Activated CD8-positive, alpha-beta memory T cell treated with anti-CD3 and anti-CD28 coated beads, Interleukin-2, amount 10 ng/mL, durations not matched to agents 7 days and 5 days (primary cell): Measurements from ENCODE around the gene MAML2. TPM values are rescaled to one million over a fixed set of nuclear protein-coding genes. Genes with fewer than 3 reads are reported as not detected.

Experiments used
- ATAC-seq: fragments of 150-1000 bp; cut with Tn5 transposase; one replicate; pipeline ENCODE4 v1.10.0; 2021; ENCODE audit warnings: moderate library complexity
- CTCF ChIA-PET: fragments of 350-600 bp; sonication (Branson Sonifier 250); formaldehyde crosslinking; loops from one replicate; lab custom pipeline; 2021; ENCODE audit warnings: antibody characterized with exemption; lab: Charles Lee
- DNase-seq: peaks from one replicate; pipeline ENCODE4 v3.0.0-alpha.2; 2020
- H3K27ac Mint-ChIP-seq: one replicate; pipeline ENCODE4 v1.8.0; 2021; ENCODE audit warnings: mild to moderate bottlenecking, mixed read lengths
- H3K27me3 Mint-ChIP-seq: one replicate; pipeline ENCODE4 v1.8.0; 2021; ENCODE audit warnings: mixed read lengths
- H3K36me3 Mint-ChIP-seq: one replicate; pipeline ENCODE4 v1.8.0; 2021; ENCODE audit warnings: mild to moderate bottlenecking, mixed read lengths
- H3K4me1 Mint-ChIP-seq: one replicate; pipeline ENCODE4 v1.8.0; 2021; ENCODE audit warnings: mixed read lengths
- H3K4me3 Mint-ChIP-seq: one replicate; pipeline ENCODE4 v1.8.0; 2021; ENCODE audit warnings: mild to moderate bottlenecking, moderate library complexity, mixed read lengths
- H3K9me3 Mint-ChIP-seq: one replicate; pipeline ENCODE4 v1.8.0; 2022; ENCODE audit warnings: low read depth, mixed read lengths
- total RNA-seq, 2 experiments: library from RNA; stranded (reverse); gene quantifications; one replicate each; pipeline ENCODE4 v1.2.3, GENCODE V29; 2021

Gene MAML2
- total RNA-seq, 2 experiments from 2014 or later, result 12.7 to 14.5 TPM

DNA sequence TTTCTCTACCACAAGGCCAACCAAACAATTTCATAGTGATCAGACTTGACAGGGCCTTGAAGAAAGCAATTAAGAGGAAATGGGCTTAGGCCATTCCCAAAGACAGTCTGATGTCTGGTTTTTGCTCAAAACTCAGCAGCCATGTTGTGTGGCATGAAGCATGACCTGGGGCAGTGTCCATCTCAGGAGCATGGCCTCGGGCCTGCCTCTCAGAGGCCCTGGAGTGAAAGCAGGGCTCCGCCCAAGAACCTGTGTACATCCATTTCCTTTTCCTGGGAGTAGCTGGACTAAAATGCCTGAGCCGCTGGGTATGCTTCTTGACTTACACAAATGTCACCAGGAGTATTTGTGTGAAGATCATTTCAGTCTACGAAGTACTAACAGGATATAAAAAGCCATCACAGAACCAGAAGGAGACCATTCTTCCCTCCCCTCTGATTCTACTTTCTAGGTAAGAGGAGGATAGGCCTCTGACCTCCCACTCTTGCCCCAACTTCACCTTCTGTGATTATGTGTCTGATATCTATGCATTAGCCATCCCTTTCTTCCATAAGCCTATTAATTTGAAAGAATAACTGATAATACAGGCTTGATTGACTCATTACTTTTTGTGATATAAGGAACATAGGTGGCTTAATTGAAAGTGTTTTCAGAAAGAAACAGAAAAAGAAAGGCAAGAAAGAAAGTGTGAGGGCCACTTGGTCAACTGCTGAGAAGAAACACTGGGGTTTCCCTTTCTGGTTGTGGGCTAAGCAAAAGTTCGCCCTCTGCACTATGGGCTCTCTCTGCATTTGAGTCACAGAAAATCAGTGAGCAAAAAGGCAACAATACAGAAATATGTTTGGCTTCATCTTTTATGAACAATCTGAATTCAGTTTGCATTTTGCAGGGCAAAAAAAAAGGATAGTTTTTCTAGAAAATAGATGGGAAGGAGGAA is 230.5 kb downstream of the MAML2 start:
- H3K27me3 Mint-ChIP-seq, result no peaks in the 10 kb centered on the region
- no peaks in the 10 kb centered on the region for H3K9me3 Mint-ChIP-seq
- H3K4me3 Mint-ChIP-seq, result no peak overlapping the region
- CTCF ChIA-PET, result interaction anchor here (0.6 kb wide), 1 partner anchor 266 kb away, joined by 4 read pairs; no protein-coding TSS in a partner anchor
- H3K27ac Mint-ChIP-seq, result peak overlapping the region; percentile 55
- ATAC-seq (peak; percentile 76), DNase-seq (peak; percentile 62)
- peaks cover 16% of the 10 kb centered on the region for H3K4me1 Mint-ChIP-seq
- H3K36me3 Mint-ChIP-seq, result peaks cover 8% of the 10 kb centered on the region

DNA sequence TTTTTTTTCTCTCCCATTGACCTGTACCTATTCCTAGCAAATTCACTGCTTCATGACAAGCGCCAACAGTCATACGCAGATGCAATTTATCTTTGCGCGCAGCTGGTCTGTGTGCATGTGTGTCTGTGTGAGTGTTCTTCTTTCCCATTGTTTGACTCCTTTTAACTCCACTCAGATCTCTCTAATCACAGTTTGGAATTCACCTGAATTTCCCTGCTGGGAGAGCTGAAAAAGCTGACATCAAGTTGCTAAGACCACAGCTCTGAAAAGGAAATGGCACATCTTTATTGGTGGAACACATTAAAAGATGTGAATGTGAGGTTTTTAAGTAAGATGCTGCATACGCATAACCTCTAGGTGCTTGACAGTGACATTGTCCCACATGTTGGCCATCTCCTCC is 231.7 kb downstream of the MAML2 start:
- CTCF ChIA-PET, result no interaction called here
- no peak for ATAC-seq
- H3K27me3 Mint-ChIP-seq, result no peaks in the 10 kb centered on the region
- H3K36me3 Mint-ChIP-seq, result peaks cover 10% of the 10 kb centered on the region
- no peak for DNase-seq
- H3K4me1 Mint-ChIP-seq, result peaks cover 18% of the 10 kb centered on the region
- no peak overlapping the region for H3K4me3 Mint-ChIP-seq
- H3K27ac Mint-ChIP-seq, result no peak overlapping the region
- H3K9me3 Mint-ChIP-seq, result no peaks in the 10 kb centered on the region

GRCh38 chr11:96110302-96110701 is 232.7 kb downstream of the MAML2 start:
- Mint-ChIP-seq H3K36me3 (peaks cover 7% of the 10 kb centered on the region), H3K4me1 (peaks cover 19% of the 10 kb centered on the region), H3K27me3 (no peaks in the 10 kb centered on the region), H3K27ac (no peak overlapping the region), H3K4me3 (no peak overlapping the region), H3K9me3 (no peaks in the 10 kb centered on the region)
- no peak for DNase-seq
- CTCF ChIA-PET, result interaction anchor here (1.1 kb wide), 1 partner anchor 110 kb away, joined by 3 read pairs; no protein-coding TSS in a partner anchor
- ATAC-seq, result no peak

- Mint-ChIP-seq H3K27ac (no peak overlapping the region), H3K9me3 (no peaks in the 10 kb centered on the region), H3K4me3 (no peak overlapping the region), H3K27me3 (no peaks in the 10 kb centered on the region), H3K4me1 (peaks cover 21% of the 10 kb centered on the region), H3K36me3 (peaks cover 5% of the 10 kb centered on the region)
- CTCF ChIA-PET, result interaction anchor here (1.1 kb wide), 1 partner anchor 111 kb away, joined by 3 read pairs; no protein-coding TSS in a partner anchor
- no peak for ATAC-seq
- no peak for DNase-seq
Observed at GRCh38 chr11:96109331-96110030, 233.5 kb downstream of the MAML2 start.

DNA sequence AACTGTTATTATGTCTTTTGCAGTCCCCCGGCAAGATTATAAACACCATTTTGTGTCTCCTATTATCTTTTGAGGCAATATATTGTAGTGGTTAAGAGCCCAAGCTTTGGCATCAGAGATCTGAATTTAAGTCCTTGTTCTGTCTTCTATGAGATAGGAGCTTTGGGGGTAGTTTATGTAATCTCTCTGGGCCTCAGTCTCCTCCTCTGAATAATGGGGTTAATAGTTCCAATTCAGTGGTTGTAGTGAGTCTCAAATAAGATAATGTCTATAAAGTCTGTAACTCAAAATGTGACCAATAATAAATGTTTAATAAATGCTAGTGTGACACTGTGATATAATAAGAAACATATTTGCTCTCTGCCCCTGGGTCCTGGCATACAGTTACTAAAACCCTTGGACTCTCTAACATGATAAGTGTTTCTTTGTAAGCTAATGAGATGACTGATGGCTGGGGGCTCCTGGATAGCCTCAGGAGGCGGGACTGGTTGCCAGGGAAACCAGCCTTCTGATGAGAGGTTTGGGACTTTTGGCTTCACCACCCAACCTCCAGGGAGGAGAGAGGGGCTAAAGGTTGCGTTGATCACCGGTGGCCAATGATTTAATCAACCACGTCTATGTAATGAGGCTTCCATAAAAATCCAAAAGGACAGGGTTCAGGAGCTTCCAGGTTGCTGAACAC is 235.7 kb downstream of the MAML2 start:
- CTCF ChIA-PET, result interaction anchor here (1.3 to 1.9 kb wide), 4 partner anchors 9 to 236 kb away, joined by 3 to 6 read pairs (median 4); partner anchors contain the start of gene MAML2
- ATAC-seq (no peak), DNase-seq (no peak)
- H3K4me1 Mint-ChIP-seq, result peaks cover 8% of the 10 kb centered on the region
- H3K9me3 Mint-ChIP-seq, result no peaks in the 10 kb centered on the region
- H3K36me3 Mint-ChIP-seq, result peaks cover 5% of the 10 kb centered on the region
- no peak overlapping the region for H3K27ac Mint-ChIP-seq
- no peak overlapping the region for H3K4me3 Mint-ChIP-seq
- no peaks in the 10 kb centered on the region for H3K27me3 Mint-ChIP-seq

DNA sequence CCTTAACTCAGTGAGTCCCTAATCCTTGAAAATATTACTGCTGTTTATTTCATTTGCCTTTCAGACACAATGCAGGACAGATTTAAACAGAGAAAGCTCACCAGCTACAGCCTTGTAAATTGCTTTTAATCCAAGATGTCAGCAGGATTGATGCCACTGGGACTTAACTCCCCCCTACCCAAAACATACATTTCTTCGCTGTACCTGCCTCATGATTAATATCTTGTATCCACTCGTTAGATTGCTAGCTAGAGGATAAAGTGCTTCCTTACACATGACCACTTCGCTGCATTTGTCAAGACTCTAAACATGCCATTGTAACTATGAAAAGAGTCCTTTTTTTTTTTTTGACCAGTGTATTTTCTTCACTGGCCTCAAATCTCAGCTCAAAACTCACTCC is 236.3 kb downstream of the MAML2 start:
- no peak for ATAC-seq
- CTCF ChIA-PET, result interaction anchor here (1.3 to 1.9 kb wide), 4 partner anchors 10 to 237 kb away, joined by 3 to 6 read pairs (median 4); partner anchors contain the start of gene MAML2
- Mint-ChIP-seq H3K9me3 (no peaks in the 10 kb centered on the region), H3K4me1 (peaks cover 8% of the 10 kb centered on the region), H3K27ac (no peak overlapping the region), H3K36me3 (peaks cover 5% of the 10 kb centered on the region), H3K4me3 (no peak overlapping the region), H3K27me3 (no peaks in the 10 kb centered on the region)
- no peak for DNase-seq

DNA sequence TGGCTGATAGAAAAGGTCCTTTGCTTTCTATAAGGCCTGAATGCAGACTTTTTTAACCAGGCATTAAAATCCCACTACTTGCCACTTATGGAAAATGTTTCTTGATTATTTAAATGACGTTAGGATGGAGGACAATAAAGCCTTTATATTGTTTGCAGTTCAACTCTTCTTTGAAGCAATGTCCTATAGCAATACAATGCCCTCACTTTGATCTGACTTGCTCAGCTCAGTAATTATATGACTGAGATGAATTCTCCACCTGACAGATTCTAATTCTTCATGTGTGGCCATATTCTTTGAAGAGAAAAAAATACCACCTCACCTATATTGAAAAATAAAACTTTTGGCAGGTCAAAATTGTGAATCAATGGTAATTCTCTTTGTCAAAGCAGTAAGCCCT is 237.1 kb downstream of the MAML2 start:
- no peak for DNase-seq
- Mint-ChIP-seq H3K4me3 (no peak overlapping the region), H3K27ac (no peak overlapping the region), H3K9me3 (no peaks in the 10 kb centered on the region), H3K36me3 (peaks cover 10% of the 10 kb centered on the region), H3K27me3 (no peaks in the 10 kb centered on the region), H3K4me1 (peaks cover 4% of the 10 kb centered on the region)
- ATAC-seq, result no peak
- CTCF ChIA-PET, result interaction anchor here (0.8 to 1.6 kb wide), 3 partner anchors 11 to 13 kb away, joined by 3 to 4 read pairs (median 3); no protein-coding TSS in a partner anchor

GRCh38 chr11:96105197-96105895 is 237.6 kb downstream of the MAML2 start:
- no peak for ATAC-seq
- no peak for DNase-seq
- H3K4me1 Mint-ChIP-seq, result peaks cover 4% of the 10 kb centered on the region
- H3K27me3 Mint-ChIP-seq, result no peaks in the 10 kb centered on the region
- H3K36me3 Mint-ChIP-seq, result peaks cover 10% of the 10 kb centered on the region
- no peak overlapping the region for H3K4me3 Mint-ChIP-seq
- H3K9me3 Mint-ChIP-seq, result no peaks in the 10 kb centered on the region
- CTCF ChIA-PET, result interaction anchor here (0.8 to 1.6 kb wide), 3 partner anchors 11 to 14 kb away, joined by 3 to 4 read pairs (median 3); no protein-coding TSS in a partner anchor
- no peak overlapping the region for H3K27ac Mint-ChIP-seq

GRCh38 chr11:96104496-96104895 is 238.5 kb downstream of the MAML2 start:
- Mint-ChIP-seq H3K36me3 (peaks cover 12% of the 10 kb centered on the region), H3K27me3 (no peaks in the 10 kb centered on the region), H3K9me3 (no peaks in the 10 kb centered on the region), H3K27ac (no peak overlapping the region), H3K4me3 (no peak overlapping the region), H3K4me1 (peaks cover 4% of the 10 kb centered on the region)
- ATAC-seq, result no peak
- CTCF ChIA-PET, result interaction anchor here (0.6 kb wide), 1 partner anchor 360 kb away, joined by 3 read pairs; no protein-coding TSS in a partner anchor
- no peak for DNase-seq

- H3K4me3 Mint-ChIP-seq, result no peak overlapping the region
- no peak for ATAC-seq
- H3K36me3 Mint-ChIP-seq, result peaks cover 12% of the 10 kb centered on the region
- CTCF ChIA-PET, result no interaction called here
- H3K27ac Mint-ChIP-seq, result no peak overlapping the region
- DNase-seq, result no peak
- peaks cover 4% of the 10 kb centered on the region for H3K4me1 Mint-ChIP-seq
- no peaks in the 10 kb centered on the region for H3K27me3 Mint-ChIP-seq
- no peaks in the 10 kb centered on the region for H3K9me3 Mint-ChIP-seq
Observed at GRCh38 chr11:96103721-96104120, 239.3 kb downstream of the MAML2 start.

- no peaks in the 10 kb centered on the region for H3K27me3 Mint-ChIP-seq
- H3K4me3 Mint-ChIP-seq, result no peak overlapping the region
- H3K4me1 Mint-ChIP-seq, result peaks cover 4% of the 10 kb centered on the region
- no peak overlapping the region for H3K27ac Mint-ChIP-seq
- DNase-seq (no peak), ATAC-seq (no peak)
- peaks cover 12% of the 10 kb centered on the region for H3K36me3 Mint-ChIP-seq
- no peaks in the 10 kb centered on the region for H3K9me3 Mint-ChIP-seq
- CTCF ChIA-PET, result no interaction called here
Observed at GRCh38 chr11:96103102-96103501, 239.9 kb downstream of the MAML2 start.

DNA sequence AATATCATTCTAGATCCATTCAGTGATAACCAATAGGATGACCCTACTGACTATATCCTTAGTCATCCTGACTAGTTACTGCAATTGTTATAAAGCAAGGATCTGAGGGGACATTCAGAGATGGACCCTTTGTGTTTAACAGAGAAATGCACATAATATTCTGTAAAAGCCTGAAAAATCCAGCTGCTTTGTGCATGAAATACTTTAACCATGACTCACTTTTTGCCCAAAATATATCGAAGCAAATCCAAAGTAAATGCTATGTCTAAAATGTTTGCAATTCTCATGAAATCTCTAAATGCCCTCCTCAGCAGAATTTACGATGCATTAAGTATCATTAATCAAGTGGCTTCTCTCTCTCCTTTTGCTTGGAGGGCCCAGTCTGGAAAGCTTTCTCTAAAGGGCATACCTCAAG is 240.3 kb downstream of the MAML2 start:
- no peak overlapping the region for H3K4me3 Mint-ChIP-seq
- DNase-seq, result no peak
- H3K27me3 Mint-ChIP-seq, result no peaks in the 10 kb centered on the region
- H3K36me3 Mint-ChIP-seq, result peaks cover 12% of the 10 kb centered on the region
- H3K4me1 Mint-ChIP-seq, result peaks cover 4% of the 10 kb centered on the region
- H3K27ac Mint-ChIP-seq, result no peak overlapping the region
- ATAC-seq, result no peak
- CTCF ChIA-PET, result interaction anchor here (1.2 kb wide), 1 partner anchor 240 kb away, joined by 3 read pairs; the partner anchor contains the start of gene MAML2
- H3K9me3 Mint-ChIP-seq, result no peaks in the 10 kb centered on the region
